Inflammatory macrophage (primary cell): ENCODE measurements around the gene AUTS2.

Experiments
- DNase-seq, 2 donors: peaks; one replicate each; pipeline ENCODE4 v3.0.0-alpha.2; 2020 to 2022

AUTS2 gene

GRCh38 chr7:69599955-69600709 is 1.9 kb downstream of the AUTS2 start:
- DNase-seq: no peak

GRCh38 chr7:69600710-69601519 is 2.6 kb downstream of the AUTS2 start:
- no peak for DNase-seq

DNA sequence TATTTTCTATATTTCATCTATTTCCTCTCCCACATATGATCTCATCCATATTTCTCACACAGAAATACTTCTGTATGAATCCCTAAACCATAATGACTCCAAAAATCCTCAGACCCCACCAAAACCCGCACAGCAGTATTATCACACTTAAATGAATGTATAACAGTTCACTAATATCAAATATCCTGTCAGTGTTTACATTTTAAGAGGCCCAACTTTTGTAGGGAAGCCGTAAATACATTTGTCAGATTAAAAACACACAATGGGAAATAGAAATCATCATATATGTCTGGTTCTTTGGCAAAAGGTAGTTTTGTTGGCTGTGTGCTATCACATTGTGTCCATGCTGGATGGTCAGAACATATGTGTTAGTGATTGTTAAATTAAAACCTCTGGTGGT is 4.2 kb downstream of the AUTS2 start:
- no peak for DNase-seq

DNA sequence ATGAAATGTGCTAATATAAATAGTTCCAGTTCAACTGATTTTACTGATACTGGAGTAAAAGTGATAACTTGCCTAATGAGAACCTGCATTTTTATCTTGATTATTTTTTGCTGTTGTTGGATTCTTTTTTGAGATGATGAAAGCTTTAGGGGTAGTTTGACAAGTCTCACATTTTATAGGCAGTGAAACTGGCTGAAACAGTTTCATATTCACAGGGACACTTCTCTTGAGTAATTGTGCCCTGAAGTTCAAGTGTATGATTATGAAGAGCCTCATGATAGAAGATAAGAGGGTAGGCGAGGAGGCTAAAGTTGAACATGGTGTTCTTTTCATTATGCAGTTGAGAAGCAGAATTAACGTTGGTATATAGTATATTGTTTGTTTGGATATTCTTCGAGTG is 5.1 kb downstream of the AUTS2 start:
- no peak for DNase-seq

DNA sequence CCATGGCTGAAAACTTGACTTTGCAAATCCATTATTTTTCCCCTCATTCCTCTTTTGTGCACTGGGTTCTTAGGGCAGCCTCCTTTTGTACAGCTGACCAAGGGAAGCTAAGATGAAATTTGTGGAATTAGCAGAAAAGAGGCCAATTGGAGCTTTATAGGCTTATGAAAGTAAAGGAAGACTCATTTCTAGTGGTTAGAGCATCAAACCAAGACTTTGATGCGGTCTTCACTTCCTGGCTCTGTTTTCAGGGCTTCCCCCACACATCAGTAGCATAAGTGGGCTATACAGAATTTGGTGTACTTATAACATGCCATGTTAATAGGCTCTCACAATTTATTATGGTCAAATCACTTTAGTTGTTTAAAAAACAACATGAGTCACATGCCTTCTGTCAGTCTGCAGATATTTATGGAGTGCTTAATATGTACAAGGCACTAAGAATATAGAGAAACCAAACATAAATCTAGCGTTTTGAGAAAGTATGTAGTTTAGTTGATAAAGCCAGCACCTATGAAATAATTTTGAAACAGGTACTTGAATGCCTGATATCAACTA is 5.7 kb downstream of the AUTS2 start:
- no peak for DNase-seq

DNA sequence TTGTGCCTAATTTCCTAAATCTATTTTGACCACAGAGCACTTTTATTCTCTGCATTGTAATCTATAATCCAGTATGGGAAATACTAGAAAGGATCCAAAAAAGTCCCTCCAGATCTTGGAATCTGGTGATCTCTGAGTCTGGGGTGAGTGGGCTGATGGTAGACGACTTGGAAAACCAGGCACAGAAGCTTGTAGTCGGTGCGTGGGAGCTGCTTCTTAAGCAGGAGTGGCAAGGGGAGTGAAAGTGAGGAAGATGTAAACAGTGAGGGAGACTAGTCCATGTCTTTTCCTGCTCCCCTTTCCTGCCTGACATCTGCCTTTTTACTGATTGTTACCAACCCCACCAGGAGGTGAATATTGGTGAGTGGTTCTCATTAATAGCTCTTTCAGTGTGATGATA is 6.8 kb downstream of the AUTS2 start:
- DNase-seq: no peak

- DNase-seq: no peak
Observed at GRCh38 chr7:69605546-69605945, 7.3 kb downstream of the AUTS2 start.

DNA sequence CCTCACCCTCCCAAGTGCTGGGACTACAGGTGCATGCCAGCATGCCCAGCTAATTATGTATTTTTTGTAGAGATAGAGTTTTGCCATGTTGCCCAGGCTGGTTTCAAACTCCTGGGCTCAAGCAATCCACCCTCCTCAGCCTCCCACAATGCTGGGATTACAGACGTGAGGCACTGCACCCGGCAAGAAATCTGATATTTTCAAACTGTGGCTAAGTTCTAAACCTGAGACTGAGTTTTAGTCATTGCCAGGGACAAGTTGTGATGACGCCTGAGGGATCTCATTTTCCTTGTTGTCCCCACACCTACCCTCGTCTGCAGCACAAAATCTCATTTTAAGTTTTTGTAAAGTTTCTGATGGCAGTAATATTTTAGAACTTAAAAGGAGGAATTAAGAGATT is 9.8 kb downstream of the AUTS2 start:
- no peak for DNase-seq

DNA sequence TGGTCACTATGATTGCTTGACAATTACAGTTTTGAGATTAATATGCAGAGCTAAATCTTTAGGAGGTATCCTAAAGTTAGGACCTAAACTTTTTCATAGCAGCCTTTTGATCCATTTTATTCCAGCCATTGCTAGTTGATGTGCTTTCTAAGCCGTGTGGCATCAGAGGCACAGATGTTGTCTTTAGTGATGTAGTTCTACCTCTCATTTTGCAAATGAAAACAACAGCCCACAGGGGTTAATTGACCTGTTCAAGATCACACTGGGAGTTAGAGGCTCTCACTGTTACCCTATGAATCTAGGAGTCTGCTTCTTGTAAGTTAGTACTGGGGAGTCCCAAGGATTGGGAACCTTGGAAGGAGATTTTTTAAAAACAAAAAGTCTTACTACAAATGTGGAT is 10.6 kb downstream of the AUTS2 start:
- no peak for DNase-seq

- DNase-seq: no peak
Observed at GRCh38 chr7:69609541-69610373, 11.5 kb downstream of the AUTS2 start.

- no peak for DNase-seq
Observed at GRCh38 chr7:69610374-69611084, 12.3 kb downstream of the AUTS2 start.

DNA sequence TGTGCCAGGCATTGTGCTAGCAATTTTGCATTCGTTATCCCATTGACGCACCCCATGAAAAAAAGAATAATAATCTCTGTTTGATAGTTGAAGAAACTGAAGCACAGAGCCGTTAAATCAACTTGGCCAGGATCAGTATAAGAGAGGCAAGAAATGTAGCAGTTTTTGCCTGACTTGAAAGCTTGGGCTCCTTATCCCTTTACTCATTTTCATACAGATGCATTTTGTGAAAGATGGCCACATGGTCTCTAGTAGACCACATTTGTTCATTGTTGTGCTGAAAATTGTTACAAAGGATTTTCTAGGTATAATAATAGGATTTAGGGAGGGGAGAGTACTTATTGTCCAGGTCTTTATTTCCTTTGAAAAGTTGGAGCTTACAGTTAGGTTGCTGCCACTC is 14.7 kb downstream of the AUTS2 start:
- no peak for DNase-seq

GRCh38 chr7:69613846-69614245 is 15.6 kb downstream of the AUTS2 start:
- no peak for DNase-seq

GRCh38 chr7:69615685-69616084 is 17.4 kb downstream of the AUTS2 start:
- no peak for DNase-seq

GRCh38 chr7:69617364-69617763 is 19.1 kb downstream of the AUTS2 start:
- DNase-seq: no peak

DNA sequence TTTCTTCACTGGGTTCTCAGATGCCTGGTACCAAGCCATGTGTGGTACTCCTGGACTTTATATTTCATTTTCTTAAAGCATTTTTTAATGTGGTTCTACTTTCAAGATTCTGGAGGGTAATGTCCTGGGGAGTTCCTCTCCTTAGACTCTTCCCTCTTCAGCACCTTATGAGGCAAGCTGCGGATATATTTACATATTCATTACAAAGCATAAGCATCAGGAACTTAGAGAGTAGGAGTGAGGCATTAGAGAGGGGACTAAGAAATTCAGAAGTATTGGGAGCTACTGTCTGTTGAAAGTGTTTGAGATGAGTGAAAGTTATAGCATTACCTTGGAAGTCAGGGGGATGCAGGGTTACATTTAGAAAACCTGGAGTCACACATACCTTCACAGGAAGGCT is 20.8 kb downstream of the AUTS2 start:
- no peak for DNase-seq

DNA sequence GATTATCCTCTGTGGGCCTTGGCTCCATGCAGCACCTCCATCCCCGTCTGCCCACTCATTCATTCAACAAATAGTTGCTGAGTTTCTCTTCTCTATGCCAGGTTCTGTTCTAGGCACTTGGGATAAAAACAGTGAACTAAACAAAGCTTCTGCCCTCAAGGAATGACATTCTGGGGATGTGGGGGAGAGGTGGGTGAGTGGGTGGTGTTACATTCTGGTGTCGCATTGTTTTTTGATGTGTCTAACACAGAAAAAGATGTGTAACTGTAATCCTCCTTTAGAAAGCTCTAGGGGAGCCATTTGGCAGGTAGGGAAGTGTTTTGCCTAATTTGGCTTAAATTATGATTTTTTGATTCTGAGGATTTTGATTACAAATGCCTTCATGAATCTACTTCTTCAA is 21.4 kb downstream of the AUTS2 start:
- no peak for DNase-seq

GRCh38 chr7:69620063-69620462 is 21.8 kb downstream of the AUTS2 start:
- no peak for DNase-seq

GRCh38 chr7:69620650-69621049 is 22.4 kb downstream of the AUTS2 start:
- DNase-seq: no peak

- DNase-seq: no peak
Observed at GRCh38 chr7:69622014-69622835, 23.9 kb downstream of the AUTS2 start.

DNA sequence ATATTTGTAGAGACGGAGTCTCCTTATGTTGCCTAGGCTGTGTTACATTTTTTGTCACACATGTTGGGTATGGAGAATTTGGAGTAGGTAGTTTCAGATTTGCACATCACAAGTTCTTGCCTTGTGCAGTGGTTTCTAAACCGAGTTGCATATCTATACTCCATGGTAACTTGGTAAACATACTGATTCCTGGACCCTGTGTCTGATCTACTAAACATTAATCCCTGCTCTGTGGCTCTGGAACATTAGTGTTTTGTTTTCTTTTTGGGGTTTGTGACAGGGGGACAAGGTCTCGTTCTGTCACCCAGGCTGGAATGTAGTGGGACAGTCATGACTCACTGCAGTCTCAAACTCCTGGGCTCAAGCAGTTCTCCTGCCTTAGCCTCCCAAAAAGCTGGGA is 24.7 kb downstream of the AUTS2 start:
- no peak for DNase-seq
